H1 (cell line): Measurements from ENCODE around the gene UBASH3A. TPM values are rescaled to one million over a fixed set of nuclear protein-coding genes. Genes with fewer than 3 reads are reported as not detected.

ENCODE experiments used
- CTCF ChIA-PET: fragments of 300-600 bp; sonication (Branson Sonifier 250); formaldehyde crosslinking; loops from one replicate; lab custom pipeline; 2021; ENCODE audit not compliant: partially characterized antibody; lab: Charles Lee
- POLR2A ChIA-PET: fragments of 300-600 bp; sonication (Branson Sonifier 250); formaldehyde crosslinking; loops from one replicate; lab custom pipeline; 2021; ENCODE audit warnings: inconsistent platforms; ENCODE audit not compliant: partially characterized antibody; lab: Charles Lee
- DNase-seq, 2 experiments: peaks; one replicate each; pipeline versions ENCODE4 v3.0.0 to v3.0.0-alpha.2; 2010 to 2022; ENCODE audit warnings: low spot score in 2 of 2, low read depth in 1 of 2, mixed read lengths in 1 of 2
- FAIRE-seq: peaks from 2 replicates; lab custom pipeline; 2011; peaks lifted over from hg19 to GRCh38; lab: Jason Lieb, UNC
- H2AFZ ChIP-seq: 2 replicates; pipeline ENCODE4 v1.8.1; 2012; ENCODE audit warnings: low read length, inconsistent platforms
- H2AK5ac ChIP-seq: 2 replicates; pipeline ENCODE4 v1.6.1; 2013; ENCODE audit warnings: low read depth, low read length
- H2BK120ac ChIP-seq: replicated peaks from 2 replicates; pipeline ENCODE3; 2013; ENCODE audit warnings: low read depth, low read length, inconsistent platforms
- H2BK12ac ChIP-seq: 2 replicates; pipeline ENCODE4 v1.6.1; 2013; ENCODE audit warnings: low read depth, low read length
- H2BK15ac ChIP-seq: 2 replicates; pipeline ENCODE4 v1.6.1; 2013; ENCODE audit warnings: low read length
- H2BK20ac ChIP-seq: 2 replicates; pipeline ENCODE4 v1.6.1; 2013; ENCODE audit warnings: low read length
- H2BK5ac ChIP-seq: 2 replicates; pipeline ENCODE4 v1.6.1; 2013; ENCODE audit warnings: low read depth, low read length
- H3K14ac ChIP-seq: 2 replicates; pipeline ENCODE4 v1.6.1; 2013; ENCODE audit warnings: inconsistent platforms; ENCODE audit not compliant: insufficient read length
- H3K18ac ChIP-seq: 2 replicates; pipeline ENCODE4 v1.6.1; 2013; ENCODE audit warnings: low read length; ENCODE audit errors: extremely low read depth
- H3K23ac ChIP-seq: 2 replicates; pipeline ENCODE4 v1.6.1; 2013; ENCODE audit warnings: inconsistent platforms; ENCODE audit not compliant: insufficient read length
- H3K23me2 ChIP-seq: 2 replicates; pipeline ENCODE4 v1.6.1; 2013; ENCODE audit warnings: low read depth, low read length
- H3K27ac ChIP-seq: 2 replicates; pipeline ENCODE4 v1.6.1; 2011; ENCODE audit warnings: low read depth, low read length, inconsistent platforms
- H3K27me3 ChIP-seq, 4 experiments: replicated peaks in 1 of 4; 1 replicate in 1 of 4; 2 replicates in 3 of 4; pipeline versions ENCODE4 v1.6.1 to v1.8.1; 2011 to 2013; ENCODE audit warnings: low read length in 3 of 4, mild to moderate bottlenecking in 3 of 4, inconsistent platforms in 2 of 4, mixed read lengths in 2 of 4, moderate library complexity in 1 of 4; ENCODE audit not compliant: control insufficient read depth in 3 of 4, insufficient read depth in 3 of 4; ENCODE audit errors: extremely low read depth in 1 of 4
- H3K36me3 ChIP-seq, 4 experiments: 2 replicates each; pipeline versions ENCODE4 v1.6.1 to v1.8.1; 2011 to 2013; ENCODE audit warnings: mild to moderate bottlenecking in 4 of 4, low read length in 3 of 4, moderate library complexity in 2 of 4, control low read depth in 1 of 4, inconsistent platforms in 1 of 4; ENCODE audit not compliant: insufficient read depth in 4 of 4, control insufficient read depth in 2 of 4
- H3K4ac ChIP-seq: replicated peaks from 2 replicates; pipeline ENCODE3; 2013; ENCODE audit warnings: low read length, low read depth, mixed read lengths, inconsistent platforms; ENCODE audit not compliant: insufficient read length
- H3K4me1 ChIP-seq, 4 experiments: replicated peaks in 1 of 4; 1 replicate in 1 of 4; 2 replicates in 3 of 4; pipeline versions ENCODE4 v1.6.1 to v1.8.1; 2011 to 2013; ENCODE audit warnings: low read length in 3 of 4, inconsistent platforms in 2 of 4, mixed read lengths in 1 of 4; ENCODE audit not compliant: insufficient read depth in 4 of 4, control insufficient read depth in 3 of 4
- H3K4me2 ChIP-seq, 2 experiments: 2 replicates each; pipeline versions ENCODE4 v1.6.1 to v1.8.1; 2011 to 2013; ENCODE audit warnings: low read depth in 2 of 2, low read length in 2 of 2, control low read depth in 1 of 2, inconsistent platforms in 1 of 2, mild to moderate bottlenecking in 1 of 2; ENCODE audit not compliant: insufficient read depth in 1 of 2
- H3K4me3 ChIP-seq, 4 experiments: fragments of 200-600, 300-600 bp in 1 of 4; sonication (generic), shearing (Covaris generic), sonication (Bioruptor Twin) in 1 of 4; 2 replicates each; pipeline versions ENCODE4 v1.5.1 to v1.8.1; 2011 to 2016; ENCODE audit warnings: low read length in 4 of 4, low read depth in 3 of 4, control low read depth in 2 of 4, inconsistent platforms in 2 of 4, mild to moderate bottlenecking in 2 of 4, mixed read lengths in 1 of 4, moderate library complexity in 1 of 4; ENCODE audit not compliant: insufficient read depth in 2 of 4; ENCODE audit errors: extremely low read depth in 1 of 4
- H3K56ac ChIP-seq: replicated peaks from 2 replicates; pipeline ENCODE3; 2013; ENCODE audit warnings: low read depth, mild to moderate bottlenecking, mixed read lengths, low read length, inconsistent platforms; ENCODE audit not compliant: insufficient read length
- H3K79me1 ChIP-seq: 2 replicates; pipeline ENCODE4 v1.6.1; 2013; ENCODE audit warnings: low read depth, low read length, control low read depth
- H3K79me2 ChIP-seq, 2 experiments: 2 replicates each; pipeline versions ENCODE4 v1.6.1 to v1.8.1; 2012 to 2013; ENCODE audit warnings: low read length in 2 of 2, mild to moderate bottlenecking in 2 of 2, inconsistent platforms in 1 of 2; ENCODE audit not compliant: insufficient read depth in 2 of 2, control insufficient read depth in 1 of 2
- H3K9ac ChIP-seq, 4 experiments: replicated peaks in 1 of 4; 1 replicate in 1 of 4; 2 replicates in 3 of 4; pipeline versions ENCODE4 v1.6.1 to v1.8.1; 2011 to 2013; ENCODE audit warnings: low read depth in 3 of 4, low read length in 3 of 4, control low read depth in 2 of 4, mild to moderate bottlenecking in 2 of 4, moderate library complexity in 2 of 4, inconsistent platforms in 1 of 4; ENCODE audit errors: extremely low read depth in 1 of 4
- H3K9me3 ChIP-seq, 2 experiments: 2 replicates each; pipeline versions ENCODE4 v1.6.1 to v1.8.1; 2012 to 2013; ENCODE audit warnings: mild to moderate bottlenecking in 2 of 2, moderate library complexity in 2 of 2, control low read depth in 1 of 2, inconsistent platforms in 1 of 2, low read depth in 1 of 2, low read length in 1 of 2, mixed read lengths in 1 of 2; ENCODE audit not compliant: insufficient read depth in 2 of 2
- H4K20me1 ChIP-seq, 2 experiments: replicated peaks in 1 of 2; 2 replicates each; pipeline versions ENCODE3 to v1.8.1; 2011 to 2013; ENCODE audit warnings: inconsistent platforms in 2 of 2, low read length in 2 of 2, mild to moderate bottlenecking in 1 of 2; ENCODE audit not compliant: insufficient read depth in 2 of 2, control insufficient read depth in 1 of 2
- H4K5ac ChIP-seq: 2 replicates; pipeline ENCODE4 v1.6.1; 2013; ENCODE audit warnings: low read length, low read depth, mixed read lengths, inconsistent platforms; ENCODE audit not compliant: insufficient read length
- H4K8ac ChIP-seq: 2 replicates; pipeline ENCODE4 v1.8.0; 2013; ENCODE audit warnings: mild to moderate bottlenecking, moderate library complexity, low read length, inconsistent platforms; ENCODE audit not compliant: insufficient read depth; ENCODE audit errors: extremely low read depth
- H4K91ac ChIP-seq: replicated peaks from 2 replicates; pipeline ENCODE3; 2013; ENCODE audit warnings: low read length, mixed read lengths, inconsistent platforms; ENCODE audit not compliant: insufficient read length
- BACH1 ChIP-seq: IDR thresholded peaks from 2 replicates; pipeline ENCODE4 v1.6.1; 2012; ENCODE audit warnings: low read length, improper control_type of control experiment
- HDAC2 ChIP-seq, 2 experiments: fragments of 300-600 bp in 1 of 2; sonication (generic) in 1 of 2; IDR thresholded peaks; 2 replicates each; pipeline ENCODE4 v1.6.1; 2011 to 2012; ENCODE audit warnings: low read depth in 2 of 2, low read length in 2 of 2, mild to moderate bottlenecking in 2 of 2, moderate library complexity in 2 of 2, borderline replicate concordance in 1 of 2, inconsistent platforms in 1 of 2
- KDM1A ChIP-seq: fragments of 200-600, 300-600 bp; sonication (generic); IDR thresholded peaks from 2 replicates; pipeline ENCODE4 v1.7.1; 2016; ENCODE audit warnings: mild to moderate bottlenecking, low read length, borderline replicate concordance
- RAD21 ChIP-seq, 2 experiments: IDR thresholded peaks in 1 of 2; conservative IDR thresholded peaks in 1 of 2; 2 replicates each; pipeline ENCODE4 v1.6.1; 2011; ENCODE audit warnings: low read depth in 2 of 2, low read length in 2 of 2, improper control_type of control experiment in 1 of 2, inconsistent platforms in 1 of 2, mild to moderate bottlenecking in 1 of 2, moderate library complexity in 1 of 2
- WGBS, 2 experiments: shearing (Covaris generic) in 1 of 2; methylation state at CpG; one replicate each; pipeline versions ENCODE4 v1.1.6 to v1.1.7; 2013 to 2015; ENCODE audit warnings: low lambda C conversion rate in 2 of 2, mixed read lengths in 2 of 2, inconsistent platforms in 1 of 2, low coverage in 1 of 2, missing lambda C conversion rate in 1 of 2; ENCODE audit not compliant: insufficient replicate concordance in 2 of 2, insufficient coverage in 1 of 2, insufficient read length in 1 of 2; ENCODE audit errors: extremely low coverage in 1 of 2, missing lambda C conversion rate in 1 of 2; 5-methylcytosine and 5-hydroxymethylcytosine counted together
- polyA plus RNA-seq, 7 experiments: library from polyadenylated mRNA; depleted of rRNA in 3 of 7; stranded (reverse) in 5 of 7; unstranded in 2 of 7; fragments of >200 nt in 5 of 7; fragments of 200-250 nt in 2 of 7; gene quantifications; 1 replicate in 5 of 7; 2 replicates in 1 of 7; 4 replicates in 1 of 7; pipeline versions ENCODE4 v1.2.1 to v1.2.3, GENCODE V29; 2011 to 2013; ENCODE audit warnings: missing spikeins in 2 of 7, mixed read lengths in 2 of 7
- total RNA-seq: library from RNA; stranded (reverse); fragmentation: NEBNext Ultra II Directional; extraction: Animal tissue kit (Norgen Biotek cat#: 25700); gene quantifications from 2 replicates; pipeline ENCODE4 v1.2.1, GENCODE V29; 2021
- TF ChIP-seq, protein P1 (sequence below): IDR thresholded peaks from 2 replicates; pipeline ENCODE4 v1.6.1; 2012; ENCODE audit warnings: inconsistent platforms

UBASH3A gene
- total and polyA plus RNA-seq, 2 of the 8 experiments (the other 6 are each of a cell fraction or from before 2014, with no cell fraction given), result not detected

DNA sequence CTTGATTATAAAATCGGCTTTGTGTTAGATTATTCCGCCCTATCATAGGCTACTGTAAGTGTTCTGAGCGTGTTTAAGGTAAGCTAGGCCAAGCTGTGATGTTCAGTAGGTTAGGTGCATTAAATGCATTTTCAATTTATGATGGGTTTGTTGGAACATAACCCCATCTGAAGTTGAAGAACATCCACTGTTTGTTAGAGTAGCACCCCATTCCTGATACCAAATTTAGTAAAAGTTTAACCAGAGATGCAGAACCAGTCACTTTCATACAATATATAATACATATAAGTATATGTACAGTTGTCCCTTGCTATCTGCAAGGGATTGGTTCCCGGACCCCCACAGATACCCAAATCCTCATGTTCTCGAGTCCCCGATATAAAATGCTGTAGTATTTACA lies 16.1 kb downstream of the UBASH3A start:
- Histone ChIP-seq H3K14ac (no peak overlapping the region), H3K27ac (no peak overlapping the region), H2BK20ac (no peak overlapping the region), H3K23me2 (no peaks in the 10 kb centered on the region), H2BK12ac (no peak overlapping the region), H3K4me2 (no peak overlapping the region), H3K27me3 (no peaks in the 10 kb centered on the region), H4K5ac (no peak overlapping the region), H2BK15ac (no peak overlapping the region), H4K20me1 (no peaks in the 10 kb centered on the region), H2BK120ac (no peak overlapping the region), H4K8ac (no peak overlapping the region), H3K79me1 (no peaks in the 10 kb centered on the region), H3K56ac (no peak overlapping the region), H3K4me1 (peaks cover 0 to 1% (median under 1%) of the 10 kb centered on the region in 4 experiments; a peak in 3 of 7 replicates), H3K9ac (no peak overlapping the region), H3K23ac (no peak overlapping the region), H3K18ac (no peak overlapping the region), H3K79me2 (no peaks in the 10 kb centered on the region), H3K9me3 (0 out of 4 replicates have a peak, but pooled peaks cover 0 to 2% of the 10 kb centered on the region in 2 experiments), H4K91ac (no peak overlapping the region), H3K36me3 (no peaks in the 10 kb centered on the region), H2AK5ac (no peak overlapping the region), H3K4me3 (no peak overlapping the region), H2BK5ac (no peak overlapping the region), H3K4ac (no peak overlapping the region), H2AFZ (no peak overlapping the region)
- FAIRE-seq, result no peak
- ChIA-PET CTCF (interaction anchor here (1.1 kb wide), 1 partner anchor 30 kb away, joined by 3 read pairs; no protein-coding TSS in a partner anchor), POLR2A (no interaction called here)
- no peak for DNase-seq
- WGBS, 2 experiments, result 94% methylated on average over 6 of the region's 6 CpGs; no CpG with 5 or more reads in 1 of the 2 experiments
- TF ChIP-seq BACH1 (no peak), RAD21 (IDR thresholded peaks at IDR 0.05 in 1 of 2, conservative IDR thresholded peaks at IDR 0.05 in 1 of 2; ENCODE audit: low read depth in 2 of 2, low read length in 2 of 2) (no peak), KDM1A (no peak), HDAC2 (IDR thresholded peaks at IDR 0.05; ENCODE audit: borderline replicate concordance in 1 of 2, low read depth in 2 of 2, low read length in 2 of 2) (no peak)
- TF ChIP-seq, protein P1, sequence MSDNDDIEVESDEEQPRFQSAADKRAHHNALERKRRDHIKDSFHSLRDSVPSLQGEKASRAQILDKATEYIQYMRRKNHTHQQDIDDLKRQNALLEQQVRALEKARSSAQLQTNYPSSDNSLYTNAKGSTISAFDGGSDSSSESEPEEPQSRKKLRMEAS, result no peak
